Measurements from ENCODE around the gene CDH23. TPM values are rescaled to one million over a fixed set of nuclear protein-coding genes. Genes with fewer than 3 reads are reported as not detected.

Gene CDH23
- total RNA-seq, 1 experiment from 2014 or later, result not detected

DNA sequence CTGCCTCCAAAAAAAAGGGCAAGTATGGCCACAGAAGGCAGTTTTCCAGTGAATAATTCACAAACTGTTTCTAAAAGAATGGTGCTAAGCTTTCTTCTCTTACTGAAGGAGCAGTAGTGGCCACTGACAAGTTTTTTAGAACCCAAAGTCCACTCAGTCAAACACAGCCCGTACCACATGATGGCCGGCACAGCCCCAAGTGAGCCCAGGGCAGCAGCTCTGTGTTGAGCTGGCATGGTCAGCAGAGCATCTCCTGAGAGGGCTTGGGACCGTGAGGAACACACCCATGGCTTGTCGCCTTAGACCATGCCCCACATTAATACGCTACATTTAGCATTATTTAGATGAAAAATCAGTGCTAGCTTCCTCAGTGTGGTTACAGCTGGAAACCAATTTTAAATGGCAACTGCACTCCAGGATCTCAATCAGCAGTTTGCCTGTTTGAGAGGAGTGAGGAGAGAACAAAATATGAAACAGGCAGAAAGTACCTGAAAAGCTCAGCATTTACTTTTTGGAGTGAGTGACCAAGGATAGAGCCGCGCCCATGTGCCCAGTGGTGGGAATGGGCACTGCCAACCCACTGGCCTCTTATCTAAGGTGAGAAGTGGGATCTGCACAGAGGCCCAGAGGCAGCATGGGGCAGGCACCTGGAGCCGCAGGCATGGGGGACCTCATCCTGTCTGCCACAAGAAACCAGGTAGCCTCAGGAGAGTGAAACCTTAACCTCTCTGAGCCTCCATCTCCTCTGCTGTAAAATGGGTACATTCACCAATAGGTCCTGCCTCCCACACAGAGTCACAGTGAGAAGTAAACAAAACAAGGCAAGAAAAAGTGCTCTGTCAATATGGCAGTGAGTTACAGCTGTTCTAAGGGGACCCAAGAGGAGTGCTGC is 437.0 kb downstream of the CDH23 start:
- DNase-seq (ENCODE audit: low read depth), result no peak

- DNase-seq (ENCODE audit: low read depth), result no peak
These were observed 437.6 kb downstream of the CDH23 start for GRCh38 chr10:71834343-71834674.

DNA sequence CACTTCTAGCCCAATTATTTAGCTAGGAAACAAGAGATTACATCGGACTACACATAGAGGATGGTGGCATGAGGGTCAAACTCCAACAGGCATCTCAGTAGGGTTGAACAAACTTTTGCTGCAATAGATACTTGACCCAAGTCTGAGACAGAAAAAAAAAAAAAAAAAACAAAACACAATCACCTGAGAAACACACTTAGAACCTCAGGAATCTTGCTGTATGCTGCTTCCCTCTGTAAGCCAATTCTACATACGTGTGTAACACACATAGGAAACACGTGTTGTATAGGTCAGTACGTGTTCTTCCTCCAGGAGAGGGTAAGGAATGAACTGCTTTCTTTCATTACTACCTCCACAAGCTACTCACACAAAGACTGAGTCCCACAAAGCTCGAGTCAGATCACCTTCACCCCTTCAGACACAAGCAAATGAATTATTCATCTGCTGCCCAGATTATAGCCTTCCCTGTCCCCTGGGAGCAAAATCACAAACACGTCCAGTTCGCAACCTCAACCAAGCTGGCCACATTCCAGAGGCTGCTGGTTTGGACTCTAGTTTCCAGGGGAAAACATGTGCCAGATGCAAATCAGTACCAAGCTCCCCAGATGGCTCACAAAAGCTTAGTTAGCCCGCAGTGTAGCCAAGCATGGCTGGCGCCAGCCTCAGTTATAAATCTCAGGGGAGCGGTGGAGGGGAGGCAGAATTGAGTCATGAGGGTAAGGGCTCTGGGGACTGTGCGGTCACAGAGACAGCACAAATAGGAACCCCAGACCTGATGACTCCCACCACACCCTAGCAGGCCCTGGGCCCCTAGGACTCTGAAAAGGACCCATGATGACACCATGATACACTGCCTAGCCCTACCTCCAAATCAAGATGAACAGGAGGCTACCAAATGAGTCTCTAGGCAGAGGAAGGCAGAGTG is 439.2 kb downstream of the CDH23 start:
- peak; percentile 98 for DNase-seq (ENCODE audit: low read depth)

- DNase-seq (ENCODE audit: low read depth), result no peak
These were observed 439.9 kb downstream of the CDH23 start for GRCh38 chr10:71836596-71836974.

GRCh38 chr10:71837098-71837827 is 440.5 kb downstream of the CDH23 start:
- no peak for DNase-seq (ENCODE audit: low read depth)

DNA sequence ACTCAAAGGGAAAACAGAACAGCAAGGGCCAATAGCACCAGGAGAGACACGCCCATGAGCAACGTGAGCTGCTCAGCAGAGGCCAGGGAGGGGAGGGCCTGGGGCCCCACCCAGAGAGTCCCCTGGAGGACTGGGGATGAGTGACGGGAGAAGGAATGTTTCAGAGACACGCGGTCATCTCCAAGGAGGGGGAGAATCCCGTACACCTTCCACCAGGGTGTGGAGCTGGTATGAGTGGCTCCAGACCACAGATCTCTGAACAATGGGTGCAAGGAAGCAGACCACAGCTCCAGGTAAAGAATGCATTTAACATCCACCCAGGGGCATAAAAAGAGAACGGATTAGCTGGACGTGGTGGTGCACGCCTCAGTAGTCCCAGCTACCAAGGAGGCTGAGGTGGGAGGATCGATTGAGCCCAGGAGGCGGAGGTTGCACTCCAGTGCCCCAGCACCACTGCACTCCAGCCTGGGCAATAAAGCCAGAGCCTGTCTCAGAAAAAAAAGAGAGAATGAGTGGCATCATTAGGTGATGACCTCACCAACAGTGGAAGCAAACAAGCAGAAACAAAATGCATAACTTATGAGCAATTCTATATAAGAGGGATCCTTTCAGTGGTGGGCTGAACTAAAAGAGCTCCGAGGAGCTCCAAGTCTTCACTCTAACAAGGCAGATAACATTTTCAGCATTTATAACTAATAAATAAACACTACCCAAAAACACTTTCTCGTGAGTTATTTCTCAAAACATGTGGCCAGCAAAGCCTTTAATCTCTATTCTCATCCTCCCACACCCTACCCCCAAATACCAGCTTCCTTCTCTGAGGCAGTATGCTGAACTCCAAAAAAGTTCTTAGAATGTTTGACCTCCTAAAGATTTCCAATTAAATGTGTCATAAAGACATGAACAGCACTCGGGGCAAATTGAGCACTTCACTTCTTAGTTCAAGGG is 441.8 kb downstream of the CDH23 start:
- peak; percentile 80 for DNase-seq (ENCODE audit: low read depth)

- peak; percentile 98 for DNase-seq (ENCODE audit: low read depth)
These were observed 443.6 kb downstream of the CDH23 start for GRCh38 chr10:71840177-71840957.

- DNase-seq (ENCODE audit: low read depth), result no peak
These were observed 444.2 kb downstream of the CDH23 start for GRCh38 chr10:71840958-71841335.

GRCh38 chr10:71842422-71842821 is 445.7 kb downstream of the CDH23 start:
- no peak for DNase-seq (ENCODE audit: low read depth)

DNA sequence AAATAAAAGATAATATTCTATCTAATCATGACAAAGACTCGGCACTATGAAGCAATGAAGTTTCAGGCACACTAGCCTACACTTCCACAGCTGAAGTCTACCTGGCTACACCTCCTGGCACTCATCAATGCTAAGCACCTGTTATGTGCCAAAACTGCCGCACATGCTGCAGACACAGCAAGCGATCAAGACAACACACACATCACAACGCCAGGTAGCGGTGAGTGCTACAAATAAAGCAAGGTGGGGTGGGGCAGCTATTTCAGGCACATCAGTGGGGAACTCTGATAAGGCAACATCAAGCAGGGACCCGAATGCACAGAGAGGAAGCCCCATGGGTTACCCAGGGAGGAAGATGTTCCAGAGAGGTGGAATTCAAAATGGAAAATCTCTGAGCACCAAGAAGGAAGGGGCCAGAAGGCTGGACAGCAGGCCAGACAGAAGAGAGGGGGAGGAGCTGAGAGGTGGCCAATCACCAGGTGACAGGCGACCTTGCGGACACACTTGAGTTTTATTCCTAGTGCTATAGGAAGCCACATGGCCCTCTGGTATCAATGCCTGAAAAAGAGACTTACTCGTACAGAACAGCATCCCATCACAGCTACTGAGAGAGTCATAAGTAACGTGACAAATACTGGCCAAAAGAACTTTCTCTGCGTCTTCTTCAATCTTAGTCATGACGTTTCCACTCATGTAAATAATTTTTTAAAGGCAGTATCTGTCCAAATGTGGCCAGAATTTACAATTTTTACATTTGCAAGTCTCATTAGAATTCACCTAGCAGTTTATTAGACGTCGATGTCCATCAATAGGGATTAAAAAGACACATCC is 446.4 kb downstream of the CDH23 start:
- DNase-seq (ENCODE audit: low read depth), result no peak

GRCh38 chr10:71844084-71844483 is 447.4 kb downstream of the CDH23 start:
- no peak for DNase-seq (ENCODE audit: low read depth)

DNA sequence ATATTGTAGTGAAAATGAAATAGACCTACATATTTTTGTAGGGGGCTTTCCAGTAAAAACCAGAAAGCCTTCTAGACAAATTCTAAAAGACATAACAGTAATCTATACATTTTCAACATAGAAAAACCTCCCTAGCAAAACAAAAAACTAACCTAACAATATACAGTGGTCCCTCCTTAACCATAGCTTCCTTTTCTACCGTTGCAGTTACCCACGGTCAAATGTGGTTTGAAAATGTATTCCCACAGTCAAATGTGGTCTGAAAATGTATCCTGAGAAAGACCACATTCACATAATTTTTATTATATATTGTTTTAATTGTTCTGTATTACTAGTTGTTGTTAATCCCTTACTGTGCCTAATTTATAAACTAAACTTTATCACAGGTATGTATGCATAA is 448.0 kb downstream of the CDH23 start:
- DNase-seq (ENCODE audit: low read depth), result no peak

DNA sequence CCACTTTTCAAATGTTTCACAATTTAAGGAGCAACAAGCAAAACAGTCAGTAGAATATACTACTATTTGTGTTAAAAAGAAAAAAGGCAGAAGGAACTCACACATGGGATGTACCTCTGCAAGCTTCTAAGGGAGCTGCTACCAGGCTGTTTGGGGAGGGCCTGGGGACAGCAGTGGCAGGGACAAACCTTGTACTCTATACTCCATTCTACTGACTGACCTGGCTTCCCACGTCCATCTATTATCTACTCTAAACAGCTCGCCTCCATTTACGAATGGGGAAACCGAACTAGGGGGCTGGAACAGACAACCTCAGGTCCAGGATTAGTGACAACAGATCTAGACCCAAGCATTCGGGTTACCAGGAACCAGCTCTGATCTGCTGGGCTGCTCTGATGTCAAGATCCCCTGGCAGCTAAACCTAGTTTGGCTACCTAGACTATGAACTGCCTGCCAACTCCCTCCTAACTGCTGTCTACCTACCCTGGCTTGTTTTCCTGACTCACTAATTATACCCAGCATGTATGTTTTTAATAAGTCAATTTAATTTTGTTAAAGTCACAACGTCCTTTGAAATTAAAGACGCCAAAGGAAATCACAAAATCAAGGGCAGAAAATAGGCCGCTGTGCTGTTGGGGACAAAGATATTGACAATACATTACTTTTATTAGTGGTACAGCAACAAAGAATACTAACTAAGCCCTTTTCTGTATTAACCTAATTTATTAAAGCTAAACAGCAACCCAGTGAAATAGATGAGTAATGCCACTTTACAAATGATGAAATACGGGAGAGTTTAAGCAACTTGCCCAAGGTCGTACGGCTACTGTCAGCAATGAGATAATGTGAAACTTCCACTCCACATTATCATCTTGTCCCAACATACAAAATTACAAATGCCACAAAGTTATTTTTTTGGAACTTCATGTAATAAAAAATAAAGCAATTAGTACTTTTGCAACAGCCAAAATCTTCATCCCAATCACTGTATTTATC is 449.0 kb downstream of the CDH23 start:
- DNase-seq (ENCODE audit: low read depth), result no peak

GRCh38 chr10:71846816-71847215 is 450.1 kb downstream of the CDH23 start:
- DNase-seq (ENCODE audit: low read depth), result no peak

DNA sequence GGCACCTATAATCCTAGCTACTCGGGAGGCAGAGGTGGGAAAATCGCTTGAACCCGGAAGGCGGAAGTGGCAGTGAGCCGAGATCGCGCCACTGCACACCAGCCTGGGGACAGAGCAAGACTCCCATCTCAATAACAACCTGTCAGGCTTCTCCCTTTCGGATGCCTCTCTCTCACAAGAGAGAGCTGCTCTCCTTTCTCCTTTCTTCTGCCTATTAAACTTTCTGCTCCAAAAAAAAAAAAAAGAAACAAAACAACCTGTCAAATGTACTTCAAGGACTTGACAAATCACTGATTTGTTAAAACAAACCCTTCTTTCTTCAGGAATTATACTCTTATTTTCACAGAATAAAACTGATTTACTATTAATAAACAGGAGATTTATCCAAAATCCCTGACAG is 450.7 kb downstream of the CDH23 start:
- no peak for DNase-seq (ENCODE audit: low read depth)

GRCh38 chr10:71848325-71849275 is 451.9 kb downstream of the CDH23 start:
- DNase-seq (ENCODE audit: low read depth), result peak; percentile 52

- DNase-seq (ENCODE audit: low read depth), result no peak
These were observed 452.8 kb downstream of the CDH23 start for GRCh38 chr10:71849461-71849908.

Data from M059J (cell line).